H9 (cell line): ENCODE results near the gene HECA. TPM values are rescaled to one million over a fixed set of nuclear protein-coding genes. Genes with fewer than 3 reads are reported as not detected.

ENCODE experiments used
- DNase-seq: peaks from one replicate; pipeline ENCODE4 v3.0.0-alpha.2; 2017
- H2AFZ ChIP-seq: one replicate; pipeline ENCODE4 v1.6.1; 2013; ENCODE audit warnings: mild to moderate bottlenecking, low read length, control low read depth, moderate library complexity
- H2AK5ac ChIP-seq: 2 replicates; pipeline ENCODE4 v1.6.1; 2013; ENCODE audit warnings: low read length, control low read depth, mixed read lengths; ENCODE audit not compliant: insufficient read length
- H2BK120ac ChIP-seq: one replicate; pipeline ENCODE4 v1.6.1; 2013; ENCODE audit warnings: low read depth, mild to moderate bottlenecking, low read length, control low read depth, inconsistent platforms; ENCODE audit not compliant: poor library complexity, severe bottlenecking
- H2BK12ac ChIP-seq: 2 replicates; pipeline ENCODE4 v1.6.1; 2013; ENCODE audit warnings: low read length, control low read depth, mixed read lengths, low read depth; ENCODE audit not compliant: insufficient read length
- H2BK15ac ChIP-seq: 2 replicates; pipeline ENCODE4 v1.6.1; 2013; ENCODE audit warnings: low read depth, low read length, control low read depth
- H2BK20ac ChIP-seq: one replicate; pipeline ENCODE4 v1.6.1; 2013; ENCODE audit warnings: low read depth, mild to moderate bottlenecking, low read length, control low read depth, inconsistent platforms; ENCODE audit not compliant: poor library complexity, severe bottlenecking
- H2BK5ac ChIP-seq: 2 replicates; pipeline ENCODE4 v1.6.1; 2013; ENCODE audit warnings: low read length, control low read depth, mixed read lengths; ENCODE audit not compliant: insufficient read length
- H3K14ac ChIP-seq: 2 replicates; pipeline ENCODE4 v1.6.1; 2013; ENCODE audit warnings: low read length, control low read depth; ENCODE audit not compliant: insufficient read depth
- H3K18ac ChIP-seq: 2 replicates; pipeline ENCODE4 v1.6.1; 2013; ENCODE audit warnings: low read depth, mild to moderate bottlenecking, mixed read lengths, low read length, control low read depth; ENCODE audit not compliant: insufficient read length
- H3K23ac ChIP-seq: 2 replicates; pipeline ENCODE4 v1.6.1; 2013; ENCODE audit warnings: low read length, control low read depth, mixed read lengths, low read depth; ENCODE audit not compliant: insufficient read length
- H3K23me2 ChIP-seq: 2 replicates; pipeline ENCODE4 v1.6.1; 2013; ENCODE audit warnings: low read depth, mild to moderate bottlenecking, mixed read lengths, low read length, control low read depth; ENCODE audit not compliant: insufficient read length, poor library complexity, severe bottlenecking
- H3K27ac ChIP-seq: 2 replicates; pipeline ENCODE4 v1.5.1; 2013; ENCODE audit warnings: low read length, control low read depth, mixed read lengths, low read depth; ENCODE audit not compliant: insufficient read length
- H3K27me3 ChIP-seq: 2 replicates; pipeline ENCODE4 v1.6.1; 2013; ENCODE audit warnings: low read length, control low read depth, inconsistent platforms; ENCODE audit not compliant: insufficient read depth
- H3K4ac ChIP-seq: 2 replicates; pipeline ENCODE4 v1.6.1; 2013; ENCODE audit warnings: low read depth, mild to moderate bottlenecking, control low read depth, inconsistent platforms, low read length, moderate library complexity
- H3K4me1 ChIP-seq: 2 replicates; pipeline ENCODE4 v1.6.1; 2013; ENCODE audit warnings: low read length, control low read depth, inconsistent platforms; ENCODE audit not compliant: insufficient read depth
- H3K4me2 ChIP-seq: 2 replicates; pipeline ENCODE4 v1.6.1; 2013; ENCODE audit warnings: low read length, control low read depth, mixed read lengths; ENCODE audit not compliant: insufficient read length, insufficient read depth
- H3K56ac ChIP-seq: 2 replicates; pipeline ENCODE4 v1.6.1; 2013; ENCODE audit warnings: low read depth, mild to moderate bottlenecking, mixed read lengths, low read length, control low read depth; ENCODE audit not compliant: insufficient read length
- H3K79me1 ChIP-seq: 2 replicates; pipeline ENCODE4 v1.6.1; 2013; ENCODE audit warnings: low read depth, mild to moderate bottlenecking, moderate library complexity, low read length, control low read depth, inconsistent platforms; ENCODE audit not compliant: insufficient read depth, poor library complexity, severe bottlenecking
- H3K79me2 ChIP-seq: 2 replicates; pipeline ENCODE4 v1.6.1; 2013; ENCODE audit warnings: low read length, control low read depth, inconsistent platforms; ENCODE audit not compliant: insufficient read depth
- H3K9ac ChIP-seq: 2 replicates; pipeline ENCODE4 v1.6.1; 2013; ENCODE audit warnings: low read length, control low read depth, mixed read lengths; ENCODE audit not compliant: insufficient read length; ENCODE audit errors: extremely low read depth
- H3K9me3 ChIP-seq: one replicate; pipeline ENCODE4 v1.6.1; 2013; ENCODE audit warnings: low read depth, low read length, inconsistent platforms; ENCODE audit not compliant: control insufficient read depth
- H3T11ph ChIP-seq: one replicate; pipeline ENCODE4 v1.6.1; 2013; ENCODE audit warnings: mild to moderate bottlenecking, low read length, control low read depth, inconsistent platforms
- H4K20me1 ChIP-seq: one replicate; pipeline ENCODE4 v1.6.1; 2013; ENCODE audit not compliant: control insufficient read depth, insufficient read length, insufficient read depth
- H4K5ac ChIP-seq: 2 replicates; pipeline ENCODE4 v1.6.1; 2013; ENCODE audit warnings: low read depth, mild to moderate bottlenecking, mixed read lengths, low read length, control low read depth; ENCODE audit not compliant: insufficient read length
- H4K8ac ChIP-seq: replicated peaks from 2 replicates; pipeline ENCODE4 v1.6.1; 2013; ENCODE audit warnings: low read length, control low read depth, mixed read lengths, low read depth; ENCODE audit not compliant: insufficient read length
- H4K91ac ChIP-seq: 2 replicates; pipeline ENCODE4 v1.6.1; 2013; ENCODE audit warnings: low read depth, mild to moderate bottlenecking, moderate library complexity, mixed read lengths, low read length, control low read depth; ENCODE audit not compliant: insufficient read length
- H3K27ac Mint-ChIP-seq, 3 experiments: 2 replicates in 2 of 3; 3 replicates in 1 of 3; pipeline ENCODE4 v1.8.0; 2020 to 2021; ENCODE audit warnings: mixed read lengths in 3 of 3, mild to moderate bottlenecking in 1 of 3, moderate library complexity in 1 of 3
- H3K27me3 Mint-ChIP-seq: 2 replicates; pipeline ENCODE4 v1.8.0; 2021; ENCODE audit warnings: low read depth, mild to moderate bottlenecking, moderate library complexity, mixed read lengths
- H3K36me3 Mint-ChIP-seq, 3 experiments: 2 replicates in 2 of 3; 3 replicates in 1 of 3; pipeline ENCODE4 v1.8.0; 2020 to 2021; ENCODE audit warnings: low read depth in 3 of 3, mixed read lengths in 3 of 3; ENCODE audit not compliant: insufficient read depth in 1 of 3
- H3K4me1 Mint-ChIP-seq, 2 experiments: 2 replicates each; pipeline ENCODE4 v1.8.0; 2020; ENCODE audit warnings: mixed read lengths in 2 of 2
- H3K4me3 Mint-ChIP-seq, 2 experiments: 2 replicates in 1 of 2; 3 replicates in 1 of 2; pipeline ENCODE4 v1.8.0; 2020 to 2021; ENCODE audit warnings: mild to moderate bottlenecking in 2 of 2, mixed read lengths in 2 of 2, moderate library complexity in 1 of 2
- H3K9me3 Mint-ChIP-seq, 2 experiments: 2 replicates in 1 of 2; 3 replicates in 1 of 2; pipeline ENCODE4 v1.8.0; 2020; ENCODE audit warnings: mild to moderate bottlenecking in 2 of 2, mixed read lengths in 2 of 2, moderate library complexity in 1 of 2
- WGBS: extraction: QIAGEN DNeasy Blood & Tissue Kit; methylation state at CpG from one replicate; pipeline ENCODE4 v1.1.7; 2013; ENCODE audit warnings: missing lambda C conversion rate, low lambda C conversion rate, mixed read lengths; ENCODE audit not compliant: insufficient read length; ENCODE audit errors: extremely low coverage; 5-methylcytosine and 5-hydroxymethylcytosine counted together
- total RNA-seq: library from RNA; stranded (reverse); gene quantifications from 2 replicates; pipeline ENCODE4 v1.2.1, GENCODE V29; 2021
- TF ChIP-seq, protein P1 (sequence below): fragments of 200-600 bp; sonication (generic); conservative IDR thresholded peaks from 3 replicates; pipeline ENCODE4 v1.8.0; 2021; ENCODE audit warnings: antibody characterized with exemption, mild to moderate bottlenecking

HECA gene
- total RNA-seq, 1 experiment from 2014 or later = 4.8 TPM

DNA sequence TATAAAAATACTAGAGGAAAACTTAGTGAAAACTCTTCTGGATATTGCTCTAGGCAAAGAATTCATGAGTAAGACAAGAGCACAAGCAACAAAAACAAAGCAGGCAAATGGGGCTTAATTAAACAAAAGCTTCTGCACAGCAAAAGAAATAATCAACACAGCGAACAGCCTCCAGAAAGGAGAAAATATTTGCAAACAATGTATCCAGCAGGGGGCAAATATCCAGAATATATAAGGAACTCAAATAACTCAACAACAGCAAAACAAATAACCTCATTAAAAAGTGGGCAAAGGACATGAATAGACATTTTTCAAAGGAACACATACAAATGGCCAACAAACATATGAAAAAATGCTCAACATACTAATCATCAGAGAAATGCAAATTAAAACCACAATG is 17.1 kb upstream of the HECA start:
- no peak overlapping the region for H4K8ac ChIP-seq
- no peak overlapping the region for H3K4ac ChIP-seq
- DNase-seq = no peak

More for the DNA sequence above, 17.1 kb upstream of the HECA start:
- Histone ChIP-seq H3K18ac (no peak overlapping the region), H3T11ph (no peak overlapping the region), H3K4me2 (no peak overlapping the region), H3K79me1 (no peaks in the 10 kb centered on the region), H4K5ac (no peak overlapping the region), H4K91ac (no peak overlapping the region), H2AFZ (no peak overlapping the region), H2BK15ac (no peak overlapping the region), H2BK120ac (no peak overlapping the region), H2AK5ac (no peak overlapping the region), H3K9ac (no peak overlapping the region), H2BK20ac (no peak overlapping the region), H3K14ac (no peak overlapping the region), H3K23me2 (no peaks in the 10 kb centered on the region), H3K56ac (no peak overlapping the region), H3K23ac (no peak overlapping the region), H3K9me3 (peaks cover 6% of the 10 kb centered on the region), H3K27me3 (no peaks in the 10 kb centered on the region), H2BK12ac (no peak overlapping the region), H3K27ac (no peak overlapping the region), H2BK5ac (no peak overlapping the region), H3K79me2 (no peaks in the 10 kb centered on the region), H4K20me1 (no peaks in the 10 kb centered on the region), H3K4me1 (no peaks in the 10 kb centered on the region)
- Mint-ChIP-seq H3K27ac (no peak overlapping the region), H3K4me1 (peaks cover 5% of the 10 kb centered on the region in 2 experiments; a peak in 2 of 4 replicates), H3K27me3 (peaks cover 3% of the 10 kb centered on the region), H3K4me3 (no peak overlapping the region), H3K36me3 (peaks cover 9 to 13% (median 12%) of the 10 kb centered on the region in 3 experiments; a peak in 6 of 7 replicates), H3K9me3 (peaks cover 20 to 26% of the 10 kb centered on the region in 2 experiments)
- WGBS = no CpG with 5 or more reads among the region's 1 CpG
- TF ChIP-seq, protein P1, sequence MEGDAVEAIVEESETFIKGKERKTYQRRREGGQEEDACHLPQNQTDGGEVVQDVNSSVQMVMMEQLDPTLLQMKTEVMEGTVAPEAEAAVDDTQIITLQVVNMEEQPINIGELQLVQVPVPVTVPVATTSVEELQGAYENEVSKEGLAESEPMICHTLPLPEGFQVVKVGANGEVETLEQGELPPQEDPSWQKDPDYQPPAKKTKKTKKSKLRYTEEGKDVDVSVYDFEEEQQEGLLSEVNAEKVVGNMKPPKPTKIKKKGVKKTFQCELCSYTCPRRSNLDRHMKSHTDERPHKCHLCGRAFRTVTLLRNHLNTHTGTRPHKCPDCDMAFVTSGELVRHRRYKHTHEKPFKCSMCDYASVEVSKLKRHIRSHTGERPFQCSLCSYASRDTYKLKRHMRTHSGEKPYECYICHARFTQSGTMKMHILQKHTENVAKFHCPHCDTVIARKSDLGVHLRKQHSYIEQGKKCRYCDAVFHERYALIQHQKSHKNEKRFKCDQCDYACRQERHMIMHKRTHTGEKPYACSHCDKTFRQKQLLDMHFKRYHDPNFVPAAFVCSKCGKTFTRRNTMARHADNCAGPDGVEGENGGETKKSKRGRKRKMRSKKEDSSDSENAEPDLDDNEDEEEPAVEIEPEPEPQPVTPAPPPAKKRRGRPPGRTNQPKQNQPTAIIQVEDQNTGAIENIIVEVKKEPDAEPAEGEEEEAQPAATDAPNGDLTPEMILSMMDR = no peak
